H9 (cell line): ENCODE results near the gene ARL13A. TPM values are rescaled to one million over a fixed set of nuclear protein-coding genes. Genes with fewer than 3 reads are reported as not detected.
"Not testable (repeated sequence)": the region's sequence is repeated elsewhere in the genome, so short reads cannot be mapped to it uniquely, and the experiment has no call there.

Source experiments
- DNase-seq: peaks from one replicate; pipeline ENCODE4 v3.0.0-alpha.2; 2017
- H2AFZ ChIP-seq: one replicate; pipeline ENCODE4 v1.6.1; 2013; ENCODE audit warnings: mild to moderate bottlenecking, low read length, control low read depth, moderate library complexity
- H2AK5ac ChIP-seq: 2 replicates; pipeline ENCODE4 v1.6.1; 2013; ENCODE audit warnings: low read length, control low read depth, mixed read lengths; ENCODE audit not compliant: insufficient read length
- H2BK120ac ChIP-seq: one replicate; pipeline ENCODE4 v1.6.1; 2013; ENCODE audit warnings: low read depth, mild to moderate bottlenecking, low read length, control low read depth, inconsistent platforms; ENCODE audit not compliant: poor library complexity, severe bottlenecking
- H2BK12ac ChIP-seq: 2 replicates; pipeline ENCODE4 v1.6.1; 2013; ENCODE audit warnings: low read length, control low read depth, mixed read lengths, low read depth; ENCODE audit not compliant: insufficient read length
- H2BK15ac ChIP-seq: 2 replicates; pipeline ENCODE4 v1.6.1; 2013; ENCODE audit warnings: low read depth, low read length, control low read depth
- H2BK20ac ChIP-seq: one replicate; pipeline ENCODE4 v1.6.1; 2013; ENCODE audit warnings: low read depth, mild to moderate bottlenecking, low read length, control low read depth, inconsistent platforms; ENCODE audit not compliant: poor library complexity, severe bottlenecking
- H2BK5ac ChIP-seq: 2 replicates; pipeline ENCODE4 v1.6.1; 2013; ENCODE audit warnings: low read length, control low read depth, mixed read lengths; ENCODE audit not compliant: insufficient read length
- H3K14ac ChIP-seq: 2 replicates; pipeline ENCODE4 v1.6.1; 2013; ENCODE audit warnings: low read length, control low read depth; ENCODE audit not compliant: insufficient read depth
- H3K18ac ChIP-seq: 2 replicates; pipeline ENCODE4 v1.6.1; 2013; ENCODE audit warnings: low read depth, mild to moderate bottlenecking, mixed read lengths, low read length, control low read depth; ENCODE audit not compliant: insufficient read length
- H3K23ac ChIP-seq: 2 replicates; pipeline ENCODE4 v1.6.1; 2013; ENCODE audit warnings: low read length, control low read depth, mixed read lengths, low read depth; ENCODE audit not compliant: insufficient read length
- H3K23me2 ChIP-seq: 2 replicates; pipeline ENCODE4 v1.6.1; 2013; ENCODE audit warnings: low read depth, mild to moderate bottlenecking, mixed read lengths, low read length, control low read depth; ENCODE audit not compliant: insufficient read length, poor library complexity, severe bottlenecking
- H3K27ac ChIP-seq: 2 replicates; pipeline ENCODE4 v1.5.1; 2013; ENCODE audit warnings: low read length, control low read depth, mixed read lengths, low read depth; ENCODE audit not compliant: insufficient read length
- H3K27me3 ChIP-seq: 2 replicates; pipeline ENCODE4 v1.6.1; 2013; ENCODE audit warnings: low read length, control low read depth, inconsistent platforms; ENCODE audit not compliant: insufficient read depth
- H3K4ac ChIP-seq: 2 replicates; pipeline ENCODE4 v1.6.1; 2013; ENCODE audit warnings: low read depth, mild to moderate bottlenecking, control low read depth, inconsistent platforms, low read length, moderate library complexity
- H3K4me1 ChIP-seq: 2 replicates; pipeline ENCODE4 v1.6.1; 2013; ENCODE audit warnings: low read length, control low read depth, inconsistent platforms; ENCODE audit not compliant: insufficient read depth
- H3K4me2 ChIP-seq: 2 replicates; pipeline ENCODE4 v1.6.1; 2013; ENCODE audit warnings: low read length, control low read depth, mixed read lengths; ENCODE audit not compliant: insufficient read length, insufficient read depth
- H3K56ac ChIP-seq: 2 replicates; pipeline ENCODE4 v1.6.1; 2013; ENCODE audit warnings: low read depth, mild to moderate bottlenecking, mixed read lengths, low read length, control low read depth; ENCODE audit not compliant: insufficient read length
- H3K79me1 ChIP-seq: 2 replicates; pipeline ENCODE4 v1.6.1; 2013; ENCODE audit warnings: low read depth, mild to moderate bottlenecking, moderate library complexity, low read length, control low read depth, inconsistent platforms; ENCODE audit not compliant: insufficient read depth, poor library complexity, severe bottlenecking
- H3K79me2 ChIP-seq: 2 replicates; pipeline ENCODE4 v1.6.1; 2013; ENCODE audit warnings: low read length, control low read depth, inconsistent platforms; ENCODE audit not compliant: insufficient read depth
- H3K9ac ChIP-seq: 2 replicates; pipeline ENCODE4 v1.6.1; 2013; ENCODE audit warnings: low read length, control low read depth, mixed read lengths; ENCODE audit not compliant: insufficient read length; ENCODE audit errors: extremely low read depth
- H3K9me3 ChIP-seq: one replicate; pipeline ENCODE4 v1.6.1; 2013; ENCODE audit warnings: low read depth, low read length, inconsistent platforms; ENCODE audit not compliant: control insufficient read depth
- H3T11ph ChIP-seq: one replicate; pipeline ENCODE4 v1.6.1; 2013; ENCODE audit warnings: mild to moderate bottlenecking, low read length, control low read depth, inconsistent platforms
- H4K20me1 ChIP-seq: one replicate; pipeline ENCODE4 v1.6.1; 2013; ENCODE audit not compliant: control insufficient read depth, insufficient read length, insufficient read depth
- H4K5ac ChIP-seq: 2 replicates; pipeline ENCODE4 v1.6.1; 2013; ENCODE audit warnings: low read depth, mild to moderate bottlenecking, mixed read lengths, low read length, control low read depth; ENCODE audit not compliant: insufficient read length
- H4K8ac ChIP-seq: replicated peaks from 2 replicates; pipeline ENCODE4 v1.6.1; 2013; ENCODE audit warnings: low read length, control low read depth, mixed read lengths, low read depth; ENCODE audit not compliant: insufficient read length
- H4K91ac ChIP-seq: 2 replicates; pipeline ENCODE4 v1.6.1; 2013; ENCODE audit warnings: low read depth, mild to moderate bottlenecking, moderate library complexity, mixed read lengths, low read length, control low read depth; ENCODE audit not compliant: insufficient read length
- H3K27ac Mint-ChIP-seq, 3 experiments: 2 replicates in 2 of 3; 3 replicates in 1 of 3; pipeline ENCODE4 v1.8.0; 2020 to 2021; ENCODE audit warnings: mixed read lengths in 3 of 3, mild to moderate bottlenecking in 1 of 3, moderate library complexity in 1 of 3
- H3K27me3 Mint-ChIP-seq: 2 replicates; pipeline ENCODE4 v1.8.0; 2021; ENCODE audit warnings: low read depth, mild to moderate bottlenecking, moderate library complexity, mixed read lengths
- H3K36me3 Mint-ChIP-seq, 3 experiments: 2 replicates in 2 of 3; 3 replicates in 1 of 3; pipeline ENCODE4 v1.8.0; 2020 to 2021; ENCODE audit warnings: low read depth in 3 of 3, mixed read lengths in 3 of 3; ENCODE audit not compliant: insufficient read depth in 1 of 3
- H3K4me1 Mint-ChIP-seq, 2 experiments: 2 replicates each; pipeline ENCODE4 v1.8.0; 2020; ENCODE audit warnings: mixed read lengths in 2 of 2
- H3K4me3 Mint-ChIP-seq, 2 experiments: 2 replicates in 1 of 2; 3 replicates in 1 of 2; pipeline ENCODE4 v1.8.0; 2020 to 2021; ENCODE audit warnings: mild to moderate bottlenecking in 2 of 2, mixed read lengths in 2 of 2, moderate library complexity in 1 of 2
- H3K9me3 Mint-ChIP-seq, 2 experiments: 2 replicates in 1 of 2; 3 replicates in 1 of 2; pipeline ENCODE4 v1.8.0; 2020; ENCODE audit warnings: mild to moderate bottlenecking in 2 of 2, mixed read lengths in 2 of 2, moderate library complexity in 1 of 2
- WGBS: extraction: QIAGEN DNeasy Blood & Tissue Kit; methylation state at CpG from one replicate; pipeline ENCODE4 v1.1.7; 2013; ENCODE audit warnings: missing lambda C conversion rate, low lambda C conversion rate, mixed read lengths; ENCODE audit not compliant: insufficient read length; ENCODE audit errors: extremely low coverage; 5-methylcytosine and 5-hydroxymethylcytosine counted together
- total RNA-seq: library from RNA; stranded (reverse); gene quantifications from 2 replicates; pipeline ENCODE4 v1.2.1, GENCODE V29; 2021
- TF ChIP-seq, protein P1 (sequence below): fragments of 200-600 bp; sonication (generic); conservative IDR thresholded peaks from 3 replicates; pipeline ENCODE4 v1.8.0; 2021; ENCODE audit warnings: antibody characterized with exemption, mild to moderate bottlenecking

Gene ARL13A
- total RNA-seq, 1 experiment from 2014 or later, result not detected

DNA sequence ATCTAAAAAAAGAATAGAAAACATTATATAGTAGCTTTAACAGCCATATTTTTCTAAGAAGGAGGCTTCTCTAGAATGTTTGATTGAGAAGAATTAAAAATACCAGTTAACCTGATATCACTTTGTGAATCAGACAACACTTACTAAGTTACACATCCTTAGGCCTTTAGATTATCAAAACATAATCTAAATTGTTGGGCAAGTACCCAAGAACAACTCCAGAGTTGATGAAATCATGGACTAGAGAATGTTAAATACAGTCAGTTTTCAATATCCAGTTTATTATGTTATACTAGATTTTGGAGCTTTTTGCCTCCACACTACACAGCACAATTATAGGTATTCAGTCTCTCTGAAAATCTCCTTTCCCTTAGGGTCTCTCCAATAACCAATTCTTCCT is 39.6 kb downstream of the ARL13A start:
- Histone ChIP-seq H4K20me1 (no peaks in the 10 kb centered on the region), H3K4ac (no peak overlapping the region), H4K8ac (no peak overlapping the region), H4K5ac (no peak overlapping the region), H2BK20ac (no peak overlapping the region), H3K18ac (no peak overlapping the region), H3K56ac (no peak overlapping the region), H2BK120ac (no peak overlapping the region), H2AK5ac (no peak overlapping the region), H3K79me2 (no peaks in the 10 kb centered on the region), H3K4me1 (no peaks in the 10 kb centered on the region), H2BK12ac (no peak overlapping the region), H3K9ac (no peak overlapping the region), H2AFZ (no peak overlapping the region), H3K9me3 (no peaks in the 10 kb centered on the region), H3T11ph (no peak overlapping the region), H3K4me2 (no peak overlapping the region), H3K27ac (no peak overlapping the region), H3K23me2 (no peaks in the 10 kb centered on the region), H2BK5ac (no peak overlapping the region), H3K27me3 (no peaks in the 10 kb centered on the region), H4K91ac (no peak overlapping the region), H3K23ac (no peak overlapping the region), H3K79me1 (no peaks in the 10 kb centered on the region), H2BK15ac (no peak overlapping the region), H3K14ac (no peak overlapping the region)
- Mint-ChIP-seq H3K27me3 (no peaks in the 10 kb centered on the region), H3K4me3 (no peak overlapping the region), H3K4me1 (no peaks in the 10 kb centered on the region), H3K36me3 (peaks cover 5 to 34% (median 28%) of the 10 kb centered on the region in 3 experiments; a peak in 6 of 7 replicates), H3K27ac (no peak overlapping the region), H3K9me3 (peaks cover 44 to 49% of the 10 kb centered on the region in 2 experiments)
- TF ChIP-seq, protein P1, sequence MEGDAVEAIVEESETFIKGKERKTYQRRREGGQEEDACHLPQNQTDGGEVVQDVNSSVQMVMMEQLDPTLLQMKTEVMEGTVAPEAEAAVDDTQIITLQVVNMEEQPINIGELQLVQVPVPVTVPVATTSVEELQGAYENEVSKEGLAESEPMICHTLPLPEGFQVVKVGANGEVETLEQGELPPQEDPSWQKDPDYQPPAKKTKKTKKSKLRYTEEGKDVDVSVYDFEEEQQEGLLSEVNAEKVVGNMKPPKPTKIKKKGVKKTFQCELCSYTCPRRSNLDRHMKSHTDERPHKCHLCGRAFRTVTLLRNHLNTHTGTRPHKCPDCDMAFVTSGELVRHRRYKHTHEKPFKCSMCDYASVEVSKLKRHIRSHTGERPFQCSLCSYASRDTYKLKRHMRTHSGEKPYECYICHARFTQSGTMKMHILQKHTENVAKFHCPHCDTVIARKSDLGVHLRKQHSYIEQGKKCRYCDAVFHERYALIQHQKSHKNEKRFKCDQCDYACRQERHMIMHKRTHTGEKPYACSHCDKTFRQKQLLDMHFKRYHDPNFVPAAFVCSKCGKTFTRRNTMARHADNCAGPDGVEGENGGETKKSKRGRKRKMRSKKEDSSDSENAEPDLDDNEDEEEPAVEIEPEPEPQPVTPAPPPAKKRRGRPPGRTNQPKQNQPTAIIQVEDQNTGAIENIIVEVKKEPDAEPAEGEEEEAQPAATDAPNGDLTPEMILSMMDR, result no peak
- DNase-seq, result no peak

DNA sequence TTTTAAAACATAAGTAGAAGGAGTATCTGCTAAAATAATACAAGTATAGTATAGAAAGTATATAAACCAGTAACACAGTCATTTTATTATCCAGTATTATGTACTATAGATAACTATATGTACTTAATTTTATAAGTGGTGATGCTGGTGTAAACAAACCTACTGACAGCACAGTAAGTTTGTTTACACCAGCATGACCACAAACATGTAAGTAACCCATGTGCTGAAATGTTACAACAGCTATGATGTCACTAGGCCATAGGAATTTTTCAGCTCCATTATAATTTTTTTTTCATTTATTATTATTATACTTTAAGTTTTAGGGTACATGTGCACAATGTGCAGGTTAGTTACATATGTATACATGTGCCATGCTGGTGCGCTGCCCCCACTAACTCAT is 42.5 kb downstream of the ARL13A start:
- not testable (repeated sequence) for H3K23me2 ChIP-seq, H3K27ac Mint-ChIP-seq, H3K4me2 ChIP-seq, H2AFZ ChIP-seq, H2BK120ac ChIP-seq, H3K56ac ChIP-seq, H2BK12ac ChIP-seq, H3K27me3 ChIP-seq, H3K4me3 Mint-ChIP-seq, H2BK15ac ChIP-seq, H3K4ac ChIP-seq, DNase-seq, H4K5ac ChIP-seq, H4K91ac ChIP-seq, H3K14ac ChIP-seq, H3K27ac ChIP-seq, H3K9ac ChIP-seq, H3K79me2 ChIP-seq, H3K9me3 ChIP-seq, H3K18ac ChIP-seq, H3K27me3 Mint-ChIP-seq, H4K20me1 ChIP-seq, H2BK20ac ChIP-seq, H2BK5ac ChIP-seq, H4K8ac ChIP-seq, H3T11ph ChIP-seq, H3K4me1 ChIP-seq, H3K23ac ChIP-seq, H3K4me1 Mint-ChIP-seq, H3K79me1 ChIP-seq, H2AK5ac ChIP-seq
- Mint-ChIP-seq H3K9me3 (peaks cover 37 to 43% of the 10 kb centered on the region in 2 experiments), H3K36me3 (peaks cover 13 to 46% (median 36%) of the 10 kb centered on the region in 3 experiments)
- WGBS, result no CpG with 5 or more reads among the region's 1 CpG
